Prostate gland (tissue), 2 donors: Measurements from ENCODE around the gene GOT1. TPM values are rescaled to one million over a fixed set of nuclear protein-coding genes. Genes with fewer than 3 reads are reported as not detected.

ENCODE experiments used
- DNase-seq: peaks from one replicate; pipeline ENCODE4 v3.0.0-alpha.2; 2019; ENCODE audit warnings: low spot score
- H3K27ac ChIP-seq, 2 donors: fragments of 200-600 bp; sonication (generic); 2 replicates each; pipeline ENCODE4 v1.5.1; 2017 to 2019
- H3K27me3 ChIP-seq: fragments of 200-600 bp; sonication (generic); replicated peaks from 2 replicates; pipeline ENCODE4 v1.5.1; 2019; ENCODE audit not compliant: insufficient read depth
- H3K36me3 ChIP-seq, 2 donors: fragments of 200-600 bp; sonication (generic); 1 replicate in 1 of 2; 2 replicates in 1 of 2; pipeline versions ENCODE4 v1.5.1 to v1.8.1; 2017 to 2019
- H3K4me1 ChIP-seq: fragments of 200-600 bp; sonication (generic); replicated peaks from 2 replicates; pipeline ENCODE4 v1.5.1; 2019
- H3K4me3 ChIP-seq, 2 donors: fragments of 200-600 bp; sonication (generic); 2 replicates each; pipeline ENCODE4 v1.5.1; 2017 to 2019
- H3K9me3 ChIP-seq: fragments of 200-600 bp; sonication (generic); 2 replicates; pipeline ENCODE4 v1.5.1; 2017
- POLR2A ChIP-seq: fragments of 450-650 bp; IDR thresholded peaks from one replicate; pipeline ENCODE4 v1.6.1; 2016; ENCODE audit warnings: antibody characterized with exemption, mild to moderate bottlenecking
- POLR2AphosphoS5 ChIP-seq: sonication (generic); formaldehyde crosslinking; IDR thresholded peaks from one replicate; pipeline ENCODE4 v1.6.1; 2017; ENCODE audit warnings: antibody characterized with exemption
- WGBS: methylation state at CpG from one replicate; pipeline ENCODE4 v1.1.5; 2018; 5-methylcytosine and 5-hydroxymethylcytosine counted together
- intact Hi-C: fragments of 100-400 bp; cut with DNase I; formaldehyde crosslinking; loops from one replicate; pipeline ENCODE4 v1.14.2; 2022
- total RNA-seq, 2 donors: library from RNA; depleted of rRNA; stranded (reverse); fragments of >200 nt; gene quantifications; one replicate each; pipeline ENCODE4 v1.1.0, GENCODE V29; 2016
- TF ChIP-seq, protein P1 (sequence below), 4 experiments: fragments of 200-600 bp in 2 of 4; fragments of 450-650 bp in 2 of 4; sonication (generic) in 2 of 4; IDR thresholded peaks; 1 replicate in 3 of 4; 2 replicates in 1 of 4; pipeline ENCODE4 v1.5.1; 2016 to 2019; ENCODE audit warnings: antibody characterized with exemption in 4 of 4, mild to moderate bottlenecking in 2 of 4, moderate library complexity in 2 of 4

The GOT1 gene
- total RNA-seq, 2 donors from 2014 or later: 19.7 to 20.3 TPM

DNA sequence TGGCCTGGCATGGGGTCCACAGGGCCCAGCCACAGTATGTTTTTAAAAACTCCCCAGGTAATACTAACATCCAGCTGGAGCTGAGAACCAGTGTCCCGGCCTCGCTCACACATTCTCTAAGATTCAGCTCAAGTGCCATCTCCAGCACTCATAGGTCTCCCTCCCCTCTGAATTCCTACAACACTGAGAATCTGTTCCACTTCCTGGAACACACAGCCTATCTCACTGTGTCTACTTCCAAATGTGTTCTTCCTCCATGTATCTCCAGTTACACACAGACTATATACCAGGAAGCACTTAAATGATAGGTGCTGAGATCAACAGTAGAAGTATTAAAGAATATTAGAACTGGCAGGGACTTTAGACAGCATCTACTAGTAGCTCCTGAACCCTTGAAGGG lies 10.7 kb downstream of the GOT1 start:
- Histone ChIP-seq H3K27me3 (no peaks in the 10 kb centered on the region), H3K4me3 (no peak overlapping the region), H3K36me3 (no peaks in the 10 kb centered on the region), H3K4me1 (no peaks in the 10 kb centered on the region), H3K27ac (no peak overlapping the region), H3K9me3 (no peaks in the 10 kb centered on the region)
- no peak for DNase-seq
- TF ChIP-seq POLR2AphosphoS5: no peak
- TF ChIP-seq, protein P1, sequence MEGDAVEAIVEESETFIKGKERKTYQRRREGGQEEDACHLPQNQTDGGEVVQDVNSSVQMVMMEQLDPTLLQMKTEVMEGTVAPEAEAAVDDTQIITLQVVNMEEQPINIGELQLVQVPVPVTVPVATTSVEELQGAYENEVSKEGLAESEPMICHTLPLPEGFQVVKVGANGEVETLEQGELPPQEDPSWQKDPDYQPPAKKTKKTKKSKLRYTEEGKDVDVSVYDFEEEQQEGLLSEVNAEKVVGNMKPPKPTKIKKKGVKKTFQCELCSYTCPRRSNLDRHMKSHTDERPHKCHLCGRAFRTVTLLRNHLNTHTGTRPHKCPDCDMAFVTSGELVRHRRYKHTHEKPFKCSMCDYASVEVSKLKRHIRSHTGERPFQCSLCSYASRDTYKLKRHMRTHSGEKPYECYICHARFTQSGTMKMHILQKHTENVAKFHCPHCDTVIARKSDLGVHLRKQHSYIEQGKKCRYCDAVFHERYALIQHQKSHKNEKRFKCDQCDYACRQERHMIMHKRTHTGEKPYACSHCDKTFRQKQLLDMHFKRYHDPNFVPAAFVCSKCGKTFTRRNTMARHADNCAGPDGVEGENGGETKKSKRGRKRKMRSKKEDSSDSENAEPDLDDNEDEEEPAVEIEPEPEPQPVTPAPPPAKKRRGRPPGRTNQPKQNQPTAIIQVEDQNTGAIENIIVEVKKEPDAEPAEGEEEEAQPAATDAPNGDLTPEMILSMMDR (IDR thresholded peaks at IDR 0.05): no peak
- TF ChIP-seq POLR2A: no peak
- 94% methylated on average over 2 of the region's 2 CpGs for WGBS
- intact Hi-C loops: no loop called here

GRCh38 chr10:99418910-99419624 lies 11.4 kb downstream of the GOT1 start:
- intact Hi-C loops: no loop called here
- no peak for DNase-seq
- TF ChIP-seq, protein P1 (IDR thresholded peaks at IDR 0.05): no peak
- no peak for TF ChIP-seq POLR2AphosphoS5
- Histone ChIP-seq H3K36me3 (no peaks in the 10 kb centered on the region), H3K9me3 (no peaks in the 10 kb centered on the region), H3K4me3 (no peak overlapping the region), H3K4me1 (no peaks in the 10 kb centered on the region), H3K27ac (no peak overlapping the region), H3K27me3 (no peaks in the 10 kb centered on the region)

DNA sequence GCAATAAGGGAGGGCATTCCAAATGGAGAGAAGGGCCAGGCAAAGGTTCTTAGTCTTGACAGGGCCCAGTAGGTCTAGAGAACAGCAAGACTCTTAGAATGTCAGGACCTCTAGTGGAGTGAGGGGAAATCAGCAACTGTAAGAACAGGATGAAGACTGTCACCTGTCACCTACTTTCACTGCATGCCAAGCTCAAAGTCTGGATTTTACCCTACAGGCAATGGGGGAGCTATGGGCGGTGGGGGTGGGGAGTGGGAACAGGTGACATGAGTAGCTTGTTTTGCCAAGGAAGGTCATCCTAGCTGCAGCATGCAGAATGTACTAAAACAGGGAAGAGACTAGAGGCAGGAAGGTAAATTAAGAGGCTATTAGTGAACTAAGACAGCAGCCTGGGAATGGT lies 18.3 kb downstream of the GOT1 start:
- Histone ChIP-seq H3K27ac (no peak overlapping the region), H3K4me3 (no peak overlapping the region), H3K9me3 (no peaks in the 10 kb centered on the region), H3K27me3 (no peaks in the 10 kb centered on the region), H3K4me1 (no peaks in the 10 kb centered on the region), H3K36me3 (no peaks in the 10 kb centered on the region)
- intact Hi-C loops: no loop called here
- DNase-seq: no peak
- 90% methylated on average over 1 of the region's 1 CpG for WGBS
- TF ChIP-seq, protein P1 (IDR thresholded peaks at IDR 0.05): no peak
- no peak for TF ChIP-seq POLR2AphosphoS5

- no peaks in the 10 kb centered on the region for H3K4me1 ChIP-seq
These were observed 18.9 kb downstream of the GOT1 start for GRCh38 chr10:99411546-99411945.

GRCh38 chr10:99410876-99411275 lies 19.5 kb downstream of the GOT1 start:
- DNase-seq: no peak
- H3K9me3 ChIP-seq: no peaks in the 10 kb centered on the region
- no peak overlapping the region for H3K27ac ChIP-seq
- H3K4me3 ChIP-seq: no peak overlapping the region
- WGBS: 89% methylated on average over 4 of the region's 4 CpGs
- no peak for TF ChIP-seq POLR2A
- no peak for TF ChIP-seq POLR2AphosphoS5
- TF ChIP-seq, protein P1 (IDR thresholded peaks at IDR 0.05): no peak
- intact Hi-C loops: no loop called here
- H3K4me1 ChIP-seq: no peaks in the 10 kb centered on the region
- H3K36me3 ChIP-seq: peaks cover 0 to 6% of the 10 kb centered on the region in 2 donors
- no peaks in the 10 kb centered on the region for H3K27me3 ChIP-seq

More at GRCh38 chr10:99411546-99411945, 18.9 kb downstream of the GOT1 start:
- Histone ChIP-seq H3K9me3 (no peaks in the 10 kb centered on the region), H3K27me3 (no peaks in the 10 kb centered on the region), H3K4me3 (no peak overlapping the region), H3K36me3 (no peaks in the 10 kb centered on the region), H3K27ac (no peak overlapping the region)
- intact Hi-C loops: no loop called here
- WGBS: 94% methylated on average over 2 of the region's 2 CpGs
- DNase-seq: no peak
- TF ChIP-seq POLR2A (no peak), POLR2AphosphoS5 (no peak)
- TF ChIP-seq, protein P1 (IDR thresholded peaks at IDR 0.05): no peak
